ENCODE results near the gene NNAT.

DNA sequence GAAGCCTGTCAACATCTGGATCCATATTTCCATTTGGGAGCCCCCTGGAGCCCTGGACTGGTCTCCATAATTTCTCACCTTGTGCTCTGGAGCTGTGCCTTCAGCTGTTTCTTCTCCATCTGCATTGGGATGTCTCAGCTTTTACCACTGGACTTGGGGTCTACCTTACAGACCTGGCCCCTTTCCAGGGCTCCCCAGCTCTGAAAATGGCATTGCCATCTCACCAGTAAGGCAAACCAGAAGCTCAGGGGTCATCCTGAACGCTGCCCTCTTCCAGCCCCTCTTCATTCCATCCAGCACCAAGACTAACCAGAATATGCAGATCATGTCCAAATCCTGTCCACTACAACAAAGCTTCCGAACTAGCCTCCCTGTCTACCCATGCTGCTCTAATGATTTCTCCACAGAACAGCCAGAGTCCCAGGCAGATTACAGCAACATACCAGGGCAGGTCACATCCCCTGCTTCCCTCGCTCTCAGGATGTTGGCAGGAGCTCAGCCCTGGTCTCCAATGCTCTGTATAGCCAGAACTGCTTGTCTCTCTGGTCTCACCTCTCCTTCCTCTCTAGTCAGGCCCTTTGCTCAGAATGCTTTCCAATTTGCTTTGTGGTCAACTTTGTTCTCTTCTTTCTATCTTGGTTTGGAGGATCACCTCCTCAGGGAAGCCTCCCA, 17.7 kb upstream of the NNAT start:
- TF ChIP-seq POLR2AphosphoS5 (IDR thresholded peaks at IDR 0.05): no peak
- TF ChIP-seq, protein P1, sequence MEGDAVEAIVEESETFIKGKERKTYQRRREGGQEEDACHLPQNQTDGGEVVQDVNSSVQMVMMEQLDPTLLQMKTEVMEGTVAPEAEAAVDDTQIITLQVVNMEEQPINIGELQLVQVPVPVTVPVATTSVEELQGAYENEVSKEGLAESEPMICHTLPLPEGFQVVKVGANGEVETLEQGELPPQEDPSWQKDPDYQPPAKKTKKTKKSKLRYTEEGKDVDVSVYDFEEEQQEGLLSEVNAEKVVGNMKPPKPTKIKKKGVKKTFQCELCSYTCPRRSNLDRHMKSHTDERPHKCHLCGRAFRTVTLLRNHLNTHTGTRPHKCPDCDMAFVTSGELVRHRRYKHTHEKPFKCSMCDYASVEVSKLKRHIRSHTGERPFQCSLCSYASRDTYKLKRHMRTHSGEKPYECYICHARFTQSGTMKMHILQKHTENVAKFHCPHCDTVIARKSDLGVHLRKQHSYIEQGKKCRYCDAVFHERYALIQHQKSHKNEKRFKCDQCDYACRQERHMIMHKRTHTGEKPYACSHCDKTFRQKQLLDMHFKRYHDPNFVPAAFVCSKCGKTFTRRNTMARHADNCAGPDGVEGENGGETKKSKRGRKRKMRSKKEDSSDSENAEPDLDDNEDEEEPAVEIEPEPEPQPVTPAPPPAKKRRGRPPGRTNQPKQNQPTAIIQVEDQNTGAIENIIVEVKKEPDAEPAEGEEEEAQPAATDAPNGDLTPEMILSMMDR (IDR thresholded peaks at IDR 0.05; ENCODE audit: poor library complexity, severe bottlenecking): no peak
- no peak for TF ChIP-seq EZH2 (IDR thresholded peaks at IDR 0.05; ENCODE audit: borderline replicate concordance, insufficient read depth, low read length, poor library complexity, severe bottlenecking)
- TF ChIP-seq SMC3 (conservative IDR thresholded peaks at IDR 0.05; ENCODE audit: poor library complexity): no peak
- TF ChIP-seq TAF1 (IDR thresholded peaks at IDR 0.05; ENCODE audit: low read depth): no peak
- TF ChIP-seq, protein P2, sequence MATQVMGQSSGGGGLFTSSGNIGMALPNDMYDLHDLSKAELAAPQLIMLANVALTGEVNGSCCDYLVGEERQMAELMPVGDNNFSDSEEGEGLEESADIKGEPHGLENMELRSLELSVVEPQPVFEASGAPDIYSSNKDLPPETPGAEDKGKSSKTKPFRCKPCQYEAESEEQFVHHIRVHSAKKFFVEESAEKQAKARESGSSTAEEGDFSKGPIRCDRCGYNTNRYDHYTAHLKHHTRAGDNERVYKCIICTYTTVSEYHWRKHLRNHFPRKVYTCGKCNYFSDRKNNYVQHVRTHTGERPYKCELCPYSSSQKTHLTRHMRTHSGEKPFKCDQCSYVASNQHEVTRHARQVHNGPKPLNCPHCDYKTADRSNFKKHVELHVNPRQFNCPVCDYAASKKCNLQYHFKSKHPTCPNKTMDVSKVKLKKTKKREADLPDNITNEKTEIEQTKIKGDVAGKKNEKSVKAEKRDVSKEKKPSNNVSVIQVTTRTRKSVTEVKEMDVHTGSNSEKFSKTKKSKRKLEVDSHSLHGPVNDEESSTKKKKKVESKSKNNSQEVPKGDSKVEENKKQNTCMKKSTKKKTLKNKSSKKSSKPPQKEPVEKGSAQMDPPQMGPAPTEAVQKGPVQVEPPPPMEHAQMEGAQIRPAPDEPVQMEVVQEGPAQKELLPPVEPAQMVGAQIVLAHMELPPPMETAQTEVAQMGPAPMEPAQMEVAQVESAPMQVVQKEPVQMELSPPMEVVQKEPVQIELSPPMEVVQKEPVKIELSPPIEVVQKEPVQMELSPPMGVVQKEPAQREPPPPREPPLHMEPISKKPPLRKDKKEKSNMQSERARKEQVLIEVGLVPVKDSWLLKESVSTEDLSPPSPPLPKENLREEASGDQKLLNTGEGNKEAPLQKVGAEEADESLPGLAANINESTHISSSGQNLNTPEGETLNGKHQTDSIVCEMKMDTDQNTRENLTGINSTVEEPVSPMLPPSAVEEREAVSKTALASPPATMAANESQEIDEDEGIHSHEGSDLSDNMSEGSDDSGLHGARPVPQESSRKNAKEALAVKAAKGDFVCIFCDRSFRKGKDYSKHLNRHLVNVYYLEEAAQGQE (IDR thresholded peaks at IDR 0.05; ENCODE audit: borderline replicate concordance): no peak
- no peak for TF ChIP-seq EP300 (conservative IDR thresholded peaks at IDR 0.05; ENCODE audit: poor library complexity, severe bottlenecking)
- no peak for TF ChIP-seq RAD21 (conservative IDR thresholded peaks at IDR 0.05)
- no peak for TF ChIP-seq MXI1 (conservative IDR thresholded peaks at IDR 0.05; ENCODE audit: poor library complexity, severe bottlenecking)

Data from neural cell (in vitro differentiated cells).